Breast epithelium (tissue), 4 donors: ENCODE results near the gene GDF2. TPM values are rescaled to one million over a fixed set of nuclear protein-coding genes. Genes with fewer than 3 reads are reported as not detected.
A peak's percentile ranks its signal among the peaks of the same experiment; 100 is the strongest.

Source experiments
- DNase-seq, 2 donors: peaks; one replicate each; pipeline ENCODE4 v3.0.0-alpha.2; 2019; ENCODE audit warnings: low spot score in 2 of 2
- H3K27ac ChIP-seq, 2 donors: fragments of 200-600 bp; sonication (generic) in 1 of 2; one replicate each; pipeline ENCODE4 v1.5.1; 2016 to 2019; ENCODE audit warnings: mild to moderate bottlenecking in 1 of 2
- H3K27me3 ChIP-seq, 2 donors: fragments of 200-600 bp; sonication (generic) in 1 of 2; one replicate each; pipeline versions ENCODE4 v1.5.1 to v1.6.0; 2017 to 2019; ENCODE audit warnings: control low read depth in 1 of 2, mild to moderate bottlenecking in 1 of 2
- H3K36me3 ChIP-seq: fragments of 200-600 bp; one replicate; pipeline ENCODE4 v1.5.1; 2019
- H3K4me1 ChIP-seq, 2 donors: fragments of 200-600 bp; sonication (generic); one replicate each; pipeline ENCODE4 v1.5.1; 2016 to 2019; ENCODE audit warnings: control low read depth in 1 of 2
- H3K4me3 ChIP-seq, 3 donors: fragments of 200-600 bp; sonication (generic); 1 replicate in 2 of 3; 2 replicates in 1 of 3; pipeline ENCODE4 v1.5.1; 2016 to 2019; ENCODE audit warnings: mild to moderate bottlenecking in 3 of 3, moderate library complexity in 2 of 3
- H3K9me3 ChIP-seq, 2 donors: fragments of 200-600 bp; sonication (generic) in 1 of 2; one replicate each; pipeline ENCODE4 v1.5.1; 2016 to 2019; ENCODE audit warnings: control low read depth in 1 of 2
- CTCF ChIP-seq, 3 donors: fragments of 450-650 bp; IDR thresholded peaks; one replicate each; pipeline ENCODE4 v1.5.1; 2016 to 2017; ENCODE audit warnings: antibody characterized with exemption in 3 of 3, mild to moderate bottlenecking in 3 of 3, moderate library complexity in 3 of 3
- POLR2A ChIP-seq: fragments of 450-650 bp; IDR thresholded peaks from one replicate; pipeline ENCODE4 v1.6.1; 2016; ENCODE audit warnings: antibody characterized with exemption, mild to moderate bottlenecking, moderate library complexity
- POLR2AphosphoS5 ChIP-seq, 3 donors: sonication (generic); formaldehyde crosslinking; IDR thresholded peaks; one replicate each; pipeline ENCODE4 v1.6.1; 2017; ENCODE audit warnings: antibody characterized with exemption in 3 of 3
- intact Hi-C: fragments of 100-400 bp; cut with DNase I; formaldehyde crosslinking; loops from one replicate; pipeline ENCODE4 v1.15.1; 2023; ENCODE audit warnings: low total_unique reads
- total RNA-seq, 3 donors: library from RNA; depleted of rRNA; stranded (reverse); fragments of >200 nt; gene quantifications; one replicate each; pipeline ENCODE4 v1.1.0, GENCODE V29; 2016

The GDF2 gene
- total RNA-seq, 3 donors from 2014 or later = not detected

- TF ChIP-seq CTCF (IDR thresholded peaks at IDR 0.05) (no peak), POLR2A (no peak), POLR2AphosphoS5 (IDR thresholded peaks at IDR 0.05) (no peak)
- DNase-seq = peak in 1 of 2 donors; percentile 35
- no peaks in the 10 kb centered on the region for H3K36me3 ChIP-seq
- no peaks in the 10 kb centered on the region for H3K9me3 ChIP-seq
- intact Hi-C loops = no loop called here
- no peak overlapping the region for H3K27ac ChIP-seq
- H3K4me1 ChIP-seq = no peaks in the 10 kb centered on the region
- H3K27me3 ChIP-seq = no peaks in the 10 kb centered on the region
- no peak overlapping the region for H3K4me3 ChIP-seq
Observed at GRCh38 chr10:47359626-47360418, 37.6 kb downstream of the GDF2 start.

- DNase-seq = peak in 1 of 2 donors; percentile 28
- Histone ChIP-seq H3K4me3 (no peak overlapping the region), H3K27me3 (no peaks in the 10 kb centered on the region), H3K9me3 (no peaks in the 10 kb centered on the region), H3K4me1 (no peaks in the 10 kb centered on the region), H3K27ac (no peak overlapping the region), H3K36me3 (no peaks in the 10 kb centered on the region)
- intact Hi-C loops = no loop called here
- TF ChIP-seq POLR2A = no peak
- TF ChIP-seq CTCF (IDR thresholded peaks at IDR 0.05) = no peak
- TF ChIP-seq POLR2AphosphoS5 (IDR thresholded peaks at IDR 0.05) = no peak
Observed at GRCh38 chr10:47360419-47361040, 38.3 kb downstream of the GDF2 start.

- peak in 1 of 2 donors; percentile 49 for DNase-seq
- TF ChIP-seq POLR2A (no peak), CTCF (IDR thresholded peaks at IDR 0.05) (peak in 2 of 3 donors; percentile 42 to 48), POLR2AphosphoS5 (IDR thresholded peaks at IDR 0.05) (no peak)
- intact Hi-C loops = no loop called here
- no peak overlapping the region for H3K4me3 ChIP-seq
- no peaks in the 10 kb centered on the region for H3K4me1 ChIP-seq
- H3K36me3 ChIP-seq = no peaks in the 10 kb centered on the region
- H3K9me3 ChIP-seq = no peaks in the 10 kb centered on the region
- no peak overlapping the region for H3K27ac ChIP-seq
- H3K27me3 ChIP-seq = no peaks in the 10 kb centered on the region
Observed at GRCh38 chr10:47361293-47361692, 39.0 kb downstream of the GDF2 start.

- DNase-seq = peak in 1 of 2 donors; percentile 2
- intact Hi-C loops = no loop called here
- TF ChIP-seq POLR2AphosphoS5 (IDR thresholded peaks at IDR 0.05) (no peak), CTCF (IDR thresholded peaks at IDR 0.05) (no peak), POLR2A (no peak)
Observed at GRCh38 chr10:47362199-47362598, 39.9 kb downstream of the GDF2 start.

GRCh38 chr10:47363781-47364180 lies 41.5 kb downstream of the GDF2 start:
- Histone ChIP-seq H3K4me1 (no peaks in the 10 kb centered on the region), H3K27ac (no peak overlapping the region), H3K36me3 (no peaks in the 10 kb centered on the region), H3K27me3 (no peaks in the 10 kb centered on the region), H3K4me3 (no peak overlapping the region), H3K9me3 (no peaks in the 10 kb centered on the region)
- TF ChIP-seq POLR2A (no peak), POLR2AphosphoS5 (IDR thresholded peaks at IDR 0.05) (no peak), CTCF (IDR thresholded peaks at IDR 0.05) (no peak)
- DNase-seq = peak in 1 of 2 donors; percentile 2
- intact Hi-C loops = no loop called here

More at GRCh38 chr10:47362199-47362598, 39.9 kb downstream of the GDF2 start:
- H3K27ac ChIP-seq = no peak overlapping the region
- no peaks in the 10 kb centered on the region for H3K36me3 ChIP-seq
- H3K4me3 ChIP-seq = no peak overlapping the region
- no peaks in the 10 kb centered on the region for H3K27me3 ChIP-seq
- no peaks in the 10 kb centered on the region for H3K9me3 ChIP-seq
- H3K4me1 ChIP-seq = no peaks in the 10 kb centered on the region
